ENCODE results near the gene PTPRZ1.

The PTPRZ1 gene

DNA sequence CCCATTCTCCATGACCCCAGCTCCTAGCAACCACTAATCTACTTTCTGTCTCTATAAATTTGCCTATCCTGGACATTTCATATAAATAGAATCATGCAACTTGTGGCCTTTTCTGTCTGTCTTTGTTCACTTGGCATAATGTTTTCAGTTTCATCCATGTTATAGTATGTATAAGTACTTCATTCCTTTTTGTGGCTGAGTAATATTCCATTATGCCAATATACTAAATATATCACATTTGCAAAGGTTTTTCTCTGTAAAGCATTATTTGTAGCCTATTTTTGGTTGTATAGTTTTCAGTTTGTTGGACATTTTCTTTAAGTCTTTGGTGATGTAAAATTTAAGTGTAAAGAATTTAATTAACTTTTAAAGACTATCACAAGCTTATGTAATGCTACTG, 2.2 kb downstream of the PTPRZ1 start:
- in situ Hi-C loops (cut with MboI; ENCODE audit: low sequenced_read_pairs): no loop called here

DNA sequence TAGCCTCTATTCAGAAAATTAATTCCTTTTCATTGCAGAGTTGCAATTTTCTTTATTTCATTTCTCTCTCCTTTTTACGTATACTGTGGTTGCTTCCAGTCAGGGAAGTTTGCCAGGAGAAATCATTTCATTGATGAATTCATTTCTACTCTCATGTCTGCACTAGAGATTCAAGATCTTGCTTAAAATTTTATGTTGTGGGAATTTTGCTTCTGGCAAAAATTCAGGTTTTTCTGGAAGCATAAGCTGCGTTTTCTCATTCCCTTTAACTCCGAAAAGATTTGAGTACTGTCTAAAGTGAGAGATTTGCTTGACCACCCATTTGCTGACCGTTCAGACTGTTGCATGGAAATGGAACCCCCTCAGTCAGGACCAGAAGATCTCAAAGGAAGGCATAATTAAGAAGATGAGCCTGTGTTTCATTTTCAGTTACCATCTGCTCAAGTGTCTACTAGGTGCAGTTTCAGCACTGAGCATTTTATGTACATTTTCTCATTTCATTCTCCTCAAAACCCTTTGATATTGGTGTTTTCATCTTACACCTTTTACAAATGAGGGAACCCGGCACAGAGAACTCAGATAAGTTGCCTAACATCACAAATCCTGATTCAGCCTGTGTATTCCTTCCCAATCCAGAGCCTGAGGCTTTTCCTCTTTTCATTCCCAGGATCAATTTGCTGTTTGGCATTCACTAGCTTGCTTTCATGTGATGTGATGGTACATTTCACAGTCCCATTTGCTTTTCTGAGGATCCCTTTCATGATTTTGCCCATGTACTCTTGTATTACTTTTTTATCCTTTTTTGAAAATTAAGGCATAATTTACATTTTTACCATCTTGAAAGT, 3.9 kb downstream of the PTPRZ1 start:
- H3K4me1 ChIP-seq: no peaks in the 10 kb centered on the region

More for the DNA sequence above, 2.2 kb downstream of the PTPRZ1 start:
- H3K36me3 ChIP-seq (replicated peaks): no peaks in the 10 kb centered on the region
- peaks cover 58% of the 10 kb centered on the region for H3K27me3 ChIP-seq (ENCODE audit: low read depth)
- DNase-seq (ENCODE audit: low spot score in 2 of 2): no peak
- H3K9me3 ChIP-seq: no peaks in the 10 kb centered on the region
- no peaks in the 10 kb centered on the region for H3K4me1 ChIP-seq
- H3K4me3 ChIP-seq: no peak overlapping the region

DNA sequence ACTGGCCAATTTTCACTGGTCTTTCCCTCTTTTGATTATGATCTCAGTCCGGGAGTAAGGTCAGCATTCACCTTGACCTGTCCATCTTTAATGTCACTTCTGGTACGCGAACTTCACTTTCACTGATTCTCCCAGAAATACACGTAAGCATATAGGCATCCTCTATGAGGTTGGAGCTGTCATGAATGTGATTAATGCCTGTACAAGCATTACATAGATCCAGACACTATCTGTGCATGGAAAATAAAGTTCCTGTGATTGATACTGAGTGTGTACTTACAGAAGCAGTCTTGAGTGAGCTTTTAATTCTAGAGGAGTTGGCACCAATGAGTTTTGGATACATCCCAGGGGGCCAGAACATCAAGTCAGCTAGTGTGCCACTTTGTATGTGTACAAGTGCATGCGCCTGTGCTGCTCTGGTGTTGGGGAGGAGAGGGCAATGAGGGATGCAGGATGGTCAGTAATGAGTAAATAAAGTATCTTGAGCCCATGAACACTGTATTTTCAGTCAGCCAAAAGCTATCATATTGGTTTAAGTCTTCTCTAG, 6.0 kb downstream of the PTPRZ1 start:
- Histone ChIP-seq H3K4me3 (no peak overlapping the region), H3K27me3 (ENCODE audit: low read depth) (peaks cover 34% of the 10 kb centered on the region), H3K4me1 (no peaks in the 10 kb centered on the region), H3K9me3 (no peaks in the 10 kb centered on the region), H3K36me3 (replicated peaks) (no peaks in the 10 kb centered on the region)
- in situ Hi-C loops (cut with MboI; ENCODE audit: low sequenced_read_pairs): no loop called here
- no peak for DNase-seq (ENCODE audit: low spot score in 2 of 2)

More for the DNA sequence above, 3.9 kb downstream of the PTPRZ1 start:
- no peak for DNase-seq (ENCODE audit: low spot score in 2 of 2)
- Histone ChIP-seq H3K36me3 (replicated peaks) (no peaks in the 10 kb centered on the region), H3K4me3 (no peak overlapping the region), H3K9me3 (no peaks in the 10 kb centered on the region), H3K27me3 (ENCODE audit: low read depth) (peaks cover 48% of the 10 kb centered on the region)
- in situ Hi-C loops (cut with MboI; ENCODE audit: low sequenced_read_pairs): no loop called here

DNA sequence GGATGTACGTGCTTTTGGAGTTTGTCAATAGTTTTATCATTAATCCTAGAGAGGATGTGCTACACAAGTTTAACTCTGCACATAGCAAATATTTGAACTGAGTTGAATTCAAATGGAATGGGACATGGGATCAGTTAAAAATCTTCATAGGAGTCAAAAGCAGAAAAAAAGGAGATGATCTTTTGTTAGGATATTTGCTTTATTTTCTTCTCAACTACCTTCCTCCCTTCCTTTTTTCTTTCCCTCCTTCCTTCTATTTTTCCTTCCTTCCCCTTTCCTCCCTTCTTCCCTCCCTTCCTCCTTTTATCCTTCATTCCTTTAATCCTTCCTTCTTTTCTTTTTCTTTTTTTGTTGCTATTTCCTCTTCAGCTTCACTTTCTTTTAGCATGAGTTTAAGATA, 6.6 kb downstream of the PTPRZ1 start:
- Histone ChIP-seq H3K4me1 (no peaks in the 10 kb centered on the region), H3K36me3 (replicated peaks) (no peaks in the 10 kb centered on the region), H3K9me3 (no peaks in the 10 kb centered on the region), H3K4me3 (no peak overlapping the region), H3K27me3 (ENCODE audit: low read depth) (peaks cover 28% of the 10 kb centered on the region)
- no peak for DNase-seq (ENCODE audit: low spot score in 2 of 2)
- in situ Hi-C loops (cut with MboI; ENCODE audit: low sequenced_read_pairs): no loop called here

GRCh38 chr7:121882731-121883130, 9.8 kb downstream of the PTPRZ1 start:
- H3K27me3 ChIP-seq (ENCODE audit: low read depth): peaks cover 13% of the 10 kb centered on the region; the same call in 1 of the 2 replicates
- in situ Hi-C loops (cut with MboI; ENCODE audit: low sequenced_read_pairs): no loop called here
- H3K36me3 ChIP-seq (replicated peaks): no peaks in the 10 kb centered on the region
- no peaks in the 10 kb centered on the region for H3K4me1 ChIP-seq
- H3K9me3 ChIP-seq: no peaks in the 10 kb centered on the region
- H3K4me3 ChIP-seq: no peak overlapping the region
- no peak for DNase-seq (ENCODE audit: low spot score in 2 of 2)

DNA sequence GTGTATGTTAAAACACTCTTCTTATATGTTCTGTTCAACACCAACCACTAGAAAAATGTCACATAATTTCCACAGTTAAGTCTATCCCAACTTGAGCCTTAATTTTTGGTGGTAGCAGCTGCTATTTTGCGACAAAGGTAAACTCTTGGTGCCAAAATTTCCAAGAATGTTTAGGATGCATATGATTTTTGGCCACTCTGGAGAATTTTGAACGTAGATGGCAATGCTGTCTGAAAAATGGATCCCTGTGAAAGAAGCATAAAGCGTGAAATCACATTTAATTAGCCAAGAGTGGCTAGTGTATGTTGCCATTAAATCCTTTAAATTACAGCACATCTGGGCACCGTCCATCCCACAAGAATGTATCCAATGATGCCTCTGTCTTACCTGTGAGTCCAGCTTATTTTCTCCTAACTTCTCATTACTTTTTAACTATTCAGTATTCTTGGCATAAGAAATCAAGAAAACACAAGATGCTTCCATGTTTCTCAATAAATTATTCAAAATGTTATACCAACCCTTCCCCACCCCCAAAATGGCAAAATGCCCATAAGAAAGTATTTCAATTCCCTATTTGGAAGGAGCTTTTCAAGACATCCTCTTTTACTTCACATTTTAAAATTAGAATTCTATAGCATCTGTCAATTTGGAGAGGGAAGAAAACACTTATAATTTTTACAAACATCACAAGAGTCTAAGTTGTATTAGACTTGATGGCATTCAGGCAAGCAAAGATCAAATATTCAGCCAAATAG, 12.4 kb downstream of the PTPRZ1 start:
- Histone ChIP-seq H3K4me3 (no peak overlapping the region), H3K36me3 (replicated peaks) (no peaks in the 10 kb centered on the region)
- in situ Hi-C loops (cut with MboI; ENCODE audit: low sequenced_read_pairs): no loop called here

GRCh38 chr7:121887634-121888033, 14.7 kb downstream of the PTPRZ1 start:
- no peak overlapping the region for H3K4me3 ChIP-seq
- no peaks in the 10 kb centered on the region for H3K4me1 ChIP-seq
- no peak for DNase-seq (ENCODE audit: low spot score in 2 of 2)
- H3K9me3 ChIP-seq: no peaks in the 10 kb centered on the region
- in situ Hi-C loops (cut with MboI; ENCODE audit: low sequenced_read_pairs): no loop called here
- no peaks in the 10 kb centered on the region for H3K36me3 ChIP-seq (replicated peaks)
- H3K27me3 ChIP-seq (ENCODE audit: low read depth): peaks cover 11% of the 10 kb centered on the region; the same call in 1 of the 2 replicates

More for the DNA sequence above, 12.4 kb downstream of the PTPRZ1 start:
- no peak for DNase-seq (ENCODE audit: low spot score in 2 of 2)
- H3K4me1 ChIP-seq: no peaks in the 10 kb centered on the region
- peaks cover 11% of the 10 kb centered on the region; the same call in 1 of the 2 replicates for H3K27me3 ChIP-seq (ENCODE audit: low read depth)
- H3K9me3 ChIP-seq: no peaks in the 10 kb centered on the region

GRCh38 chr7:121890833-121891232, 17.9 kb downstream of the PTPRZ1 start:
- Histone ChIP-seq H3K9me3 (no peaks in the 10 kb centered on the region), H3K4me3 (no peak overlapping the region), H3K27me3 (ENCODE audit: low read depth) (peaks cover 12% of the 10 kb centered on the region; the same call in 1 of the 2 replicates), H3K4me1 (no peaks in the 10 kb centered on the region), H3K36me3 (replicated peaks) (no peaks in the 10 kb centered on the region)
- no peak for DNase-seq (ENCODE audit: low spot score in 2 of 2)
- in situ Hi-C loops (cut with MboI; ENCODE audit: low sequenced_read_pairs): no loop called here

- Histone ChIP-seq H3K4me3 (no peak overlapping the region), H3K4me1 (no peaks in the 10 kb centered on the region), H3K9me3 (no peaks in the 10 kb centered on the region), H3K36me3 (replicated peaks) (no peaks in the 10 kb centered on the region), H3K27me3 (ENCODE audit: low read depth) (peaks cover 12% of the 10 kb centered on the region; the same call in 1 of the 2 replicates)
- DNase-seq (ENCODE audit: low spot score in 2 of 2): no peak
- in situ Hi-C loops (cut with MboI; ENCODE audit: low sequenced_read_pairs): no loop called here
These were observed 18.8 kb downstream of the PTPRZ1 start for GRCh38 chr7:121891731-121892130.

GRCh38 chr7:121901026-121901425, 28.1 kb downstream of the PTPRZ1 start:
- Histone ChIP-seq H3K4me1 (no peaks in the 10 kb centered on the region), H3K36me3 (replicated peaks) (no peaks in the 10 kb centered on the region), H3K27me3 (ENCODE audit: low read depth) (no peaks in the 10 kb centered on the region; the same call in 1 of the 2 replicates), H3K4me3 (no peak overlapping the region), H3K9me3 (no peaks in the 10 kb centered on the region)
- in situ Hi-C loops (cut with MboI; ENCODE audit: low sequenced_read_pairs): no loop called here
- no peak for DNase-seq (ENCODE audit: low spot score in 2 of 2)

DNA sequence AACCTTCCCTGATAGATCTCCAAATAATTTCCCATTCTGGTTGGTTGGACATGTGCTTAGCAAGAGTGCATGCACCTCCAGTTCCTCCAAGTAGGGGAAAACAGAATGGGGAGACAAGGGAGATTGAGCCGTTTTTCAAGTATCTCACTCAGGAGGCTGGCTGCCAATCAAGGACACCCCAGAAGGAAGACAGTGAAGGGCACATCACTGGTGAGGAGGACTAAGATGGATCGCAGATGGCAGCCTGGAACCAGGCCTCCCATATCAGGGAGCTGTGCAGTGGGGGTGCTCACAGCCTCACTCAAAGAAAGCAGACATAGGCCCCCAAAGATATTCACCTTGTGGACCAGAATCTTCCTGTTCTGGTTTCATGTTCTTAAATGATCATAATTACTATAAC, 31.2 kb downstream of the PTPRZ1 start:
- in situ Hi-C loops (cut with MboI; ENCODE audit: low sequenced_read_pairs): no loop called here
- H3K4me3 ChIP-seq: no peak overlapping the region
- H3K27me3 ChIP-seq (ENCODE audit: low read depth): no peaks in the 10 kb centered on the region; the same call in 1 of the 2 replicates
- DNase-seq (ENCODE audit: low spot score in 2 of 2): no peak
- no peaks in the 10 kb centered on the region for H3K36me3 ChIP-seq (replicated peaks)
- H3K9me3 ChIP-seq: no peaks in the 10 kb centered on the region
- no peaks in the 10 kb centered on the region for H3K4me1 ChIP-seq

- H3K27me3 ChIP-seq (ENCODE audit: low read depth): 0 out of 2 replicates have a peak, but pooled peaks cover 6% of the 10 kb centered on the region
- no peak for DNase-seq (ENCODE audit: low spot score in 2 of 2)
- in situ Hi-C loops (cut with MboI; ENCODE audit: low sequenced_read_pairs): no loop called here
- no peak overlapping the region for H3K4me3 ChIP-seq
- H3K9me3 ChIP-seq: no peaks in the 10 kb centered on the region
- no peaks in the 10 kb centered on the region for H3K36me3 ChIP-seq (replicated peaks)
- no peaks in the 10 kb centered on the region for H3K4me1 ChIP-seq
These were observed 35.1 kb downstream of the PTPRZ1 start for GRCh38 chr7:121908042-121908441.

GRCh38 chr7:121909716-121910345, 36.9 kb downstream of the PTPRZ1 start:
- no peaks in the 10 kb centered on the region for H3K4me1 ChIP-seq
- H3K36me3 ChIP-seq (replicated peaks): no peaks in the 10 kb centered on the region
- no peak for DNase-seq (ENCODE audit: low spot score in 2 of 2)
- in situ Hi-C loops (cut with MboI; ENCODE audit: low sequenced_read_pairs): no loop called here
- H3K4me3 ChIP-seq: no peak overlapping the region
- H3K27me3 ChIP-seq (ENCODE audit: low read depth): peaks cover 12% of the 10 kb centered on the region; the same call in 1 of the 2 replicates
- no peaks in the 10 kb centered on the region for H3K9me3 ChIP-seq
